Endodermal cell (in vitro differentiated cells): Measurements from ENCODE around the gene ATP2B3. TPM values are rescaled to one million over a fixed set of nuclear protein-coding genes. Genes with fewer than 3 reads are reported as not detected.

Experiments used
- DNase-seq: peaks from one replicate; pipeline ENCODE4 v3.0.0-alpha.2; 2017
- H3K27ac ChIP-seq: 2 replicates; pipeline ENCODE4 v1.5.1; 2013; ENCODE audit warnings: mild to moderate bottlenecking, low read depth, low read length, moderate library complexity
- H3K27me3 ChIP-seq: 2 replicates; pipeline ENCODE4 v1.6.1; 2013; ENCODE audit warnings: mild to moderate bottlenecking, low read length, moderate library complexity; ENCODE audit not compliant: insufficient read depth, control insufficient read depth, poor library complexity, severe bottlenecking
- H3K36me3 ChIP-seq: 2 replicates; pipeline ENCODE4 v1.7.0; 2013; ENCODE audit warnings: mild to moderate bottlenecking, low read length, moderate library complexity; ENCODE audit not compliant: control insufficient read depth, insufficient read depth
- H3K4me1 ChIP-seq: one replicate; pipeline ENCODE4 v1.7.0; 2013; ENCODE audit warnings: low read length; ENCODE audit not compliant: control insufficient read depth, insufficient read depth
- H3K4me3 ChIP-seq: 2 replicates; pipeline ENCODE4 v1.5.1; 2013; ENCODE audit warnings: mild to moderate bottlenecking, low read length, moderate library complexity
- H3K9ac ChIP-seq: 2 replicates; pipeline ENCODE4 v1.6.1; 2013; ENCODE audit warnings: mild to moderate bottlenecking, low read length, moderate library complexity; ENCODE audit not compliant: poor library complexity, severe bottlenecking; ENCODE audit errors: extremely low read depth
- H3K9me3 ChIP-seq: 2 replicates; pipeline ENCODE4 v1.6.1; 2013; ENCODE audit warnings: mild to moderate bottlenecking, low read length, moderate library complexity; ENCODE audit not compliant: control insufficient read depth
- H3K27ac Mint-ChIP-seq: 2 replicates; pipeline ENCODE4 v1.8.0; 2020; ENCODE audit warnings: mixed read lengths
- H3K27me3 Mint-ChIP-seq: 2 replicates; pipeline ENCODE4 v1.8.0; 2021; ENCODE audit warnings: mild to moderate bottlenecking, mixed read lengths; ENCODE audit not compliant: insufficient read depth
- H3K36me3 Mint-ChIP-seq: 2 replicates; pipeline ENCODE4 v1.8.0; 2020; ENCODE audit warnings: low read depth, mixed read lengths
- H3K4me1 Mint-ChIP-seq: 2 replicates; pipeline ENCODE4 v1.8.0; 2020; ENCODE audit warnings: mixed read lengths
- H3K4me3 Mint-ChIP-seq: 2 replicates; pipeline ENCODE4 v1.8.0; 2020; ENCODE audit warnings: mild to moderate bottlenecking, moderate library complexity, mixed read lengths
- H3K9me3 Mint-ChIP-seq: 2 replicates; pipeline ENCODE4 v1.8.0; 2020; ENCODE audit warnings: mild to moderate bottlenecking, mixed read lengths
- WGBS, 2 experiments: methylation state at CpG; one replicate each; pipeline versions ENCODE4 v1.1.5 to v1.1.7; 2013; ENCODE audit warnings: missing lambda C conversion rate in 2 of 2, mixed read lengths in 1 of 2; ENCODE audit not compliant: insufficient coverage in 1 of 2, insufficient read length in 1 of 2; 5-methylcytosine and 5-hydroxymethylcytosine counted together
- total RNA-seq, 2 donors: library from RNA; stranded (reverse); fragmentation: NEBNext Ultra II Directional in 1 of 2; extraction: Animal tissue kit (Norgen Biotek cat#: 25700) in 1 of 2; gene quantifications; 2 replicates in 1 of 2; 3 replicates in 1 of 2; pipeline ENCODE4 v1.2.1, GENCODE V29; 2021
- TF ChIP-seq, protein P1 (sequence below): fragments of 200-600 bp; sonication (generic); conservative IDR thresholded peaks from 2 replicates; pipeline ENCODE4 v1.5.0; 2021; ENCODE audit warnings: antibody characterized with exemption, mild to moderate bottlenecking

ATP2B3 gene
- total RNA-seq, 2 donors from 2014 or later: not detected

DNA sequence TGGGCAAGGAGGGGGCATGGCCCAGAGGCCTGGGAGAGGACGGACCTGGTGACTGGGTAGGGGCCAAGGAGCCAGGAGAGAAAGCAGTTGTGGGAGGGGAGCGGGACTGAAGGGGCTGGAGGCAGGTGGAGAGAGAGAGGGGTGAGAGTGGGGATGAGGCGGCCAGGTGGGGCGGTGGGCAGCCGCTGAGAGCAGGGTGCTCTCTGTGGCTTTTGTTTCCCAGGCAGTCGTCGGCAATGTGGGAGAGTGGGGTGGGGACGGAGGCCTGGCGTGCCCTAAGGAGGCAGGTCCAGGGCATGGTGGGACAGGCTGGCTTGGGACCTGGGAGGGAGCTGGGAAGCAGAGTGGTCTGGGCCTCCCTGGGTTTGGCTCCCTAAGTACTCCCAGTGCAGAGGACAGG lies 3.2 kb upstream of the ATP2B3 start:
- Mint-ChIP-seq H3K9me3 (peaks cover 41% of the 10 kb centered on the region), H3K36me3 (no peaks in the 10 kb centered on the region), H3K4me3 (no peak overlapping the region), H3K27me3 (peaks cover 36% of the 10 kb centered on the region), H3K4me1 (no peaks in the 10 kb centered on the region), H3K27ac (no peak overlapping the region)
- Histone ChIP-seq H3K4me1 (no peaks in the 10 kb centered on the region), H3K36me3 (no peaks in the 10 kb centered on the region), H3K9ac (no peak overlapping the region), H3K4me3 (no peak overlapping the region), H3K9me3 (no peaks in the 10 kb centered on the region), H3K27me3 (peaks cover 39% of the 10 kb centered on the region), H3K27ac (no peak overlapping the region)
- TF ChIP-seq, protein P1, sequence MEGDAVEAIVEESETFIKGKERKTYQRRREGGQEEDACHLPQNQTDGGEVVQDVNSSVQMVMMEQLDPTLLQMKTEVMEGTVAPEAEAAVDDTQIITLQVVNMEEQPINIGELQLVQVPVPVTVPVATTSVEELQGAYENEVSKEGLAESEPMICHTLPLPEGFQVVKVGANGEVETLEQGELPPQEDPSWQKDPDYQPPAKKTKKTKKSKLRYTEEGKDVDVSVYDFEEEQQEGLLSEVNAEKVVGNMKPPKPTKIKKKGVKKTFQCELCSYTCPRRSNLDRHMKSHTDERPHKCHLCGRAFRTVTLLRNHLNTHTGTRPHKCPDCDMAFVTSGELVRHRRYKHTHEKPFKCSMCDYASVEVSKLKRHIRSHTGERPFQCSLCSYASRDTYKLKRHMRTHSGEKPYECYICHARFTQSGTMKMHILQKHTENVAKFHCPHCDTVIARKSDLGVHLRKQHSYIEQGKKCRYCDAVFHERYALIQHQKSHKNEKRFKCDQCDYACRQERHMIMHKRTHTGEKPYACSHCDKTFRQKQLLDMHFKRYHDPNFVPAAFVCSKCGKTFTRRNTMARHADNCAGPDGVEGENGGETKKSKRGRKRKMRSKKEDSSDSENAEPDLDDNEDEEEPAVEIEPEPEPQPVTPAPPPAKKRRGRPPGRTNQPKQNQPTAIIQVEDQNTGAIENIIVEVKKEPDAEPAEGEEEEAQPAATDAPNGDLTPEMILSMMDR: no peak
- DNase-seq: no peak
- 83% methylated on average over 9 of the region's 9 CpGs; no CpG with 5 or more reads in 1 of the 2 experiments for WGBS, 2 experiments

DNA sequence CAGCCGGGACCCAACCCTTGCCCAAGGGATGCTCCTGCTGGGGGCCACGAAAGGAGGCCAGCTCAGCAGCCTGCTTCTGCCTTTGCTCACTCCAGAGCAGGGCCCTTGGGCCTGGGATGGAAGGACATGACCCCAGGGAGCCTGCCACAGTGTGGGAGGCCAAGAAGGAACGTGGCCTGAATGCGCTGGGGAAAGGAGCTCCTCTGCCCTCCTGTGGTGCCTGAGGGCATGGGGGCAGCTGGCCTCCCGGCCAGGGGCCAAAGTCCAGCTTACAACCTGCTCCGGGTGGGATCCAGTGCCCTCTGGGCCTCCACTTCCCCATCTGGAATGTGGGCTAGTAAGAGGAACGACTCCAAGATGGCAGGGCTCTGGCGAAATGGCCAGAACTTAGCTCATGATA lies 2.0 kb upstream of the ATP2B3 start:
- Histone ChIP-seq H3K9ac (no peak overlapping the region), H3K27me3 (peaks cover 48% of the 10 kb centered on the region), H3K27ac (no peak overlapping the region), H3K9me3 (no peaks in the 10 kb centered on the region), H3K36me3 (no peaks in the 10 kb centered on the region), H3K4me1 (no peaks in the 10 kb centered on the region), H3K4me3 (no peak overlapping the region)
- WGBS, 2 experiments: 89% methylated on average over 8 of the region's 8 CpGs; no CpG with 5 or more reads in 1 of the 2 experiments
- TF ChIP-seq, protein P1: no peak
- H3K27ac Mint-ChIP-seq: no peak overlapping the region
- H3K9me3 Mint-ChIP-seq: peaks cover 45% of the 10 kb centered on the region
- no peaks in the 10 kb centered on the region for H3K36me3 Mint-ChIP-seq
- DNase-seq: no peak
- peaks cover 46% of the 10 kb centered on the region for H3K27me3 Mint-ChIP-seq
- H3K4me3 Mint-ChIP-seq: no peak overlapping the region
- H3K4me1 Mint-ChIP-seq: no peaks in the 10 kb centered on the region

DNA sequence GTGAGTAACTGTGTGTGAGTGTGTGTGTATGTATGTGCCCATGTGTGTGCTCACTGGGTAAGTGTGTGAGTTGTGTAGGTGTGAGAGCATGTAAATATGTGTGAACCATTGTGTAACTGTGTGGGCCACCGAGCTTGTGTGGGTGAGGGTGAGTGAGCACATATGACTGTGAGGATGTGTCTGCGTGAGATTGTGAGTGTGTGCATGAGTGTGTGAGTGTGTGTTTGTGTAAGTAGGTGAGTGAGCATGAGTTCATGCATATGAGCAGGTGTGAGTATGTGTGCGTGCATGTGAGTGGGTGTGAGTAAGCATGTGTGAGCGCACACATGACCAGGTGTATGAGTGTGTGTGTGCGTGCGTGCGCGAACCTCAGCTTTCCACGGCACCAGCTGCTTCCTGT lies 1.4 kb upstream of the ATP2B3 start:
- Mint-ChIP-seq H3K27ac (no peak overlapping the region), H3K4me3 (no peak overlapping the region), H3K9me3 (peaks cover 45% of the 10 kb centered on the region), H3K27me3 (peaks cover 48% of the 10 kb centered on the region), H3K4me1 (no peaks in the 10 kb centered on the region), H3K36me3 (no peaks in the 10 kb centered on the region)
- H3K36me3 ChIP-seq: no peaks in the 10 kb centered on the region
- no peaks in the 10 kb centered on the region for H3K4me1 ChIP-seq
- 99% methylated on average over 9 of the region's 9 CpGs; no CpG with 5 or more reads in 1 of the 2 experiments for WGBS, 2 experiments
- H3K9ac ChIP-seq: no peak overlapping the region
- peaks cover 53% of the 10 kb centered on the region for H3K27me3 ChIP-seq
- H3K4me3 ChIP-seq: no peak overlapping the region
- H3K27ac ChIP-seq: no peak overlapping the region
- H3K9me3 ChIP-seq: no peaks in the 10 kb centered on the region
- TF ChIP-seq, protein P1: no peak
- no peak for DNase-seq
